Measurements from ENCODE around the gene ZNF503.
"Not testable (repeated sequence)": the region's sequence is repeated elsewhere in the genome, so short reads cannot be mapped to it uniquely, and the experiment has no call there.

Gene ZNF503

GRCh38 chr10:75378379-75378778 lies 23.2 kb downstream of the ZNF503 start:
- H3K36me3 ChIP-seq (ENCODE audit: insufficient read depth, low read length) = no peaks in the 10 kb centered on the region
- H3K9me3 ChIP-seq (ENCODE audit: low read length) = no peaks in the 10 kb centered on the region
- no peak overlapping the region for H3K9ac ChIP-seq (ENCODE audit: low read length)
- H3K27me3 ChIP-seq (ENCODE audit: control insufficient read depth in 1 of 2, insufficient read depth in 2 of 2, low read length in 2 of 2) = no peaks in the 10 kb centered on the region
- H3K4me1 ChIP-seq (ENCODE audit: insufficient read depth, low read length) = no peaks in the 10 kb centered on the region
- H3K27ac ChIP-seq (ENCODE audit: low read depth, low read length) = no peak overlapping the region
- no peak overlapping the region for H3K4me3 ChIP-seq (ENCODE audit: low read depth in 1 of 2, low read length in 2 of 2)

- no peak overlapping the region for H3K9ac ChIP-seq (ENCODE audit: low read length)
- H3K9me3 ChIP-seq (ENCODE audit: low read length) = no peaks in the 10 kb centered on the region
- no peaks in the 10 kb centered on the region for H3K27me3 ChIP-seq (ENCODE audit: control insufficient read depth in 1 of 2, insufficient read depth in 2 of 2, low read length in 2 of 2)
- H3K27ac ChIP-seq (ENCODE audit: low read depth, low read length) = no peak overlapping the region
- H3K4me1 ChIP-seq (ENCODE audit: insufficient read depth, low read length) = no peaks in the 10 kb centered on the region
- no peaks in the 10 kb centered on the region for H3K36me3 ChIP-seq (ENCODE audit: insufficient read depth, low read length)
- no peak overlapping the region for H3K4me3 ChIP-seq (ENCODE audit: low read depth in 1 of 2, low read length in 2 of 2)
Observed at GRCh38 chr10:75377869-75378268, 23.7 kb downstream of the ZNF503 start.

- Histone ChIP-seq H3K9me3 (ENCODE audit: low read length) (no peaks in the 10 kb centered on the region), H3K4me1 (ENCODE audit: insufficient read depth, low read length) (no peaks in the 10 kb centered on the region), H3K36me3 (ENCODE audit: insufficient read depth, low read length) (no peaks in the 10 kb centered on the region), H3K27ac (ENCODE audit: low read depth, low read length) (no peak overlapping the region), H3K27me3 (ENCODE audit: control insufficient read depth in 1 of 2, insufficient read depth in 2 of 2, low read length in 2 of 2) (no peaks in the 10 kb centered on the region), H3K4me3 (ENCODE audit: low read depth in 1 of 2, low read length in 2 of 2) (no peak overlapping the region), H3K9ac (ENCODE audit: low read length) (no peak overlapping the region)
Observed at GRCh38 chr10:75375838-75376237, 25.7 kb downstream of the ZNF503 start.

- no peak overlapping the region for H3K9ac ChIP-seq (ENCODE audit: low read length)
- no peaks in the 10 kb centered on the region for H3K36me3 ChIP-seq (ENCODE audit: insufficient read depth, low read length)
- no peaks in the 10 kb centered on the region for H3K27me3 ChIP-seq (ENCODE audit: control insufficient read depth in 1 of 2, insufficient read depth in 2 of 2, low read length in 2 of 2)
- no peaks in the 10 kb centered on the region for H3K4me1 ChIP-seq (ENCODE audit: insufficient read depth, low read length)
- H3K9me3 ChIP-seq (ENCODE audit: low read length) = no peaks in the 10 kb centered on the region
- no peak overlapping the region for H3K4me3 ChIP-seq (ENCODE audit: low read depth in 1 of 2, low read length in 2 of 2)
- H3K27ac ChIP-seq (ENCODE audit: low read depth, low read length) = no peak overlapping the region
Observed at GRCh38 chr10:75371010-75371409, 30.6 kb downstream of the ZNF503 start.

- not testable (repeated sequence) for H3K27me3 ChIP-seq (ENCODE audit: control insufficient read depth in 1 of 2, insufficient read depth in 2 of 2, low read length in 2 of 2); H3K36me3 ChIP-seq (ENCODE audit: insufficient read depth, low read length); H3K9ac ChIP-seq (ENCODE audit: low read length); H3K9me3 ChIP-seq (ENCODE audit: low read length); H3K4me3 ChIP-seq (ENCODE audit: low read depth in 1 of 2, low read length in 2 of 2); H3K27ac ChIP-seq (ENCODE audit: low read depth, low read length); H3K4me1 ChIP-seq (ENCODE audit: insufficient read depth, low read length)
Observed at GRCh38 chr10:75369838-75370237, 31.7 kb downstream of the ZNF503 start.

- H3K27ac ChIP-seq (ENCODE audit: low read depth, low read length) = no peak overlapping the region
Observed at GRCh38 chr10:75367901-75368300, 33.7 kb downstream of the ZNF503 start.

GRCh38 chr10:75367021-75367487 lies 34.5 kb downstream of the ZNF503 start:
- Histone ChIP-seq H3K9me3 (ENCODE audit: low read length) (no peaks in the 10 kb centered on the region), H3K4me1 (ENCODE audit: insufficient read depth, low read length) (no peaks in the 10 kb centered on the region), H3K27me3 (ENCODE audit: control insufficient read depth in 1 of 2, insufficient read depth in 2 of 2, low read length in 2 of 2) (no peaks in the 10 kb centered on the region), H3K27ac (ENCODE audit: low read depth, low read length) (no peak overlapping the region), H3K36me3 (ENCODE audit: insufficient read depth, low read length) (no peaks in the 10 kb centered on the region), H3K4me3 (ENCODE audit: low read depth in 1 of 2, low read length in 2 of 2) (no peak overlapping the region), H3K9ac (ENCODE audit: low read length) (no peak overlapping the region)

More at GRCh38 chr10:75367901-75368300, 33.7 kb downstream of the ZNF503 start:
- no peaks in the 10 kb centered on the region for H3K9me3 ChIP-seq (ENCODE audit: low read length)
- H3K27me3 ChIP-seq (ENCODE audit: control insufficient read depth in 1 of 2, insufficient read depth in 2 of 2, low read length in 2 of 2) = no peaks in the 10 kb centered on the region
- H3K4me1 ChIP-seq (ENCODE audit: insufficient read depth, low read length) = no peaks in the 10 kb centered on the region
- no peaks in the 10 kb centered on the region for H3K36me3 ChIP-seq (ENCODE audit: insufficient read depth, low read length)
- H3K9ac ChIP-seq (ENCODE audit: low read length) = no peak overlapping the region
- H3K4me3 ChIP-seq (ENCODE audit: low read depth in 1 of 2, low read length in 2 of 2) = no peak overlapping the region

GRCh38 chr10:75363431-75363830 lies 38.1 kb downstream of the ZNF503 start:
- Histone ChIP-seq H3K9me3 (ENCODE audit: low read length) (no peaks in the 10 kb centered on the region), H3K4me3 (ENCODE audit: low read depth in 1 of 2, low read length in 2 of 2) (no peak overlapping the region), H3K27me3 (ENCODE audit: control insufficient read depth in 1 of 2, insufficient read depth in 2 of 2, low read length in 2 of 2) (no peaks in the 10 kb centered on the region), H3K4me1 (ENCODE audit: insufficient read depth, low read length) (peaks cover 5% of the 10 kb centered on the region), H3K27ac (ENCODE audit: low read depth, low read length) (no peak overlapping the region), H3K36me3 (ENCODE audit: insufficient read depth, low read length) (no peaks in the 10 kb centered on the region), H3K9ac (ENCODE audit: low read length) (no peak overlapping the region)

GRCh38 chr10:75359876-75360275 lies 41.7 kb downstream of the ZNF503 start:
- not testable (repeated sequence) for H3K27ac ChIP-seq (ENCODE audit: low read depth, low read length); H3K27me3 ChIP-seq (ENCODE audit: control insufficient read depth in 1 of 2, insufficient read depth in 2 of 2, low read length in 2 of 2); H3K36me3 ChIP-seq (ENCODE audit: insufficient read depth, low read length); H3K9me3 ChIP-seq (ENCODE audit: low read length); H3K9ac ChIP-seq (ENCODE audit: low read length); H3K4me1 ChIP-seq (ENCODE audit: insufficient read depth, low read length); H3K4me3 ChIP-seq (ENCODE audit: low read depth in 1 of 2, low read length in 2 of 2)

- H3K9ac ChIP-seq (ENCODE audit: low read length) = no peak overlapping the region
- H3K4me3 ChIP-seq (ENCODE audit: low read depth in 1 of 2, low read length in 2 of 2) = no peak overlapping the region
- no peak overlapping the region for H3K27ac ChIP-seq (ENCODE audit: low read depth, low read length)
- no peaks in the 10 kb centered on the region for H3K36me3 ChIP-seq (ENCODE audit: insufficient read depth, low read length)
- peaks cover 5% of the 10 kb centered on the region for H3K4me1 ChIP-seq (ENCODE audit: insufficient read depth, low read length)
- no peaks in the 10 kb centered on the region for H3K27me3 ChIP-seq (ENCODE audit: control insufficient read depth in 1 of 2, insufficient read depth in 2 of 2, low read length in 2 of 2)
- H3K9me3 ChIP-seq (ENCODE audit: low read length) = no peaks in the 10 kb centered on the region
Observed at GRCh38 chr10:75358835-75359421, 42.6 kb downstream of the ZNF503 start.

GRCh38 chr10:75358132-75358531 lies 43.4 kb downstream of the ZNF503 start:
- Histone ChIP-seq H3K36me3 (ENCODE audit: insufficient read depth, low read length) (no peaks in the 10 kb centered on the region), H3K27me3 (ENCODE audit: control insufficient read depth in 1 of 2, insufficient read depth in 2 of 2, low read length in 2 of 2) (no peaks in the 10 kb centered on the region), H3K4me1 (ENCODE audit: insufficient read depth, low read length) (peaks cover 5% of the 10 kb centered on the region), H3K9ac (ENCODE audit: low read length) (no peak overlapping the region), H3K4me3 (ENCODE audit: low read depth in 1 of 2, low read length in 2 of 2) (no peak overlapping the region), H3K9me3 (ENCODE audit: low read length) (no peaks in the 10 kb centered on the region), H3K27ac (ENCODE audit: low read depth, low read length) (no peak overlapping the region)

GRCh38 chr10:75357500-75357899 lies 44.1 kb downstream of the ZNF503 start:
- H3K36me3 ChIP-seq (ENCODE audit: insufficient read depth, low read length) = no peaks in the 10 kb centered on the region
- H3K9me3 ChIP-seq (ENCODE audit: low read length) = no peaks in the 10 kb centered on the region
- no peaks in the 10 kb centered on the region for H3K27me3 ChIP-seq (ENCODE audit: control insufficient read depth in 1 of 2, insufficient read depth in 2 of 2, low read length in 2 of 2)
- H3K4me3 ChIP-seq (ENCODE audit: low read depth in 1 of 2, low read length in 2 of 2) = no peak overlapping the region
- peaks cover 5% of the 10 kb centered on the region for H3K4me1 ChIP-seq (ENCODE audit: insufficient read depth, low read length)
- no peak overlapping the region for H3K27ac ChIP-seq (ENCODE audit: low read depth, low read length)
- H3K9ac ChIP-seq (ENCODE audit: low read length) = no peak overlapping the region

Measured in muscle layer of colon (tissue), 2 donors.